ENCODE measurements around the gene PLEKHG1.
A peak's percentile ranks its signal among the peaks of the same experiment; 100 is the strongest.

Gene PLEKHG1

GRCh38 chr6:150617496-150618460 is 18.1 kb downstream of the PLEKHG1 start:
- Histone ChIP-seq H2AFZ (ENCODE audit: low read depth, low read length) (no peak overlapping the region), H3K36me3 (replicated peaks; ENCODE audit: low read depth, low read length) (peaks cover 14% of the 10 kb centered on the region), H3K4me1 (ENCODE audit: low read length) (peaks cover 53% of the 10 kb centered on the region), H3K27ac (ENCODE audit: low read length) (no peak overlapping the region), H4K20me1 (ENCODE audit: insufficient read depth, low read length) (peaks cover 15% of the 10 kb centered on the region), H3K9me3 (ENCODE audit: insufficient read depth, low read length) (peaks cover 16% of the 10 kb centered on the region; the same call in 1 of the 2 replicates), H3K27me3 (ENCODE audit: low read depth, low read length) (no peaks in the 10 kb centered on the region), H3K4me2 (ENCODE audit: low read length) (no peak overlapping the region), H3K9ac (ENCODE audit: low read length) (no peak overlapping the region), H3K4me3 (ENCODE audit: low read length) (no peak overlapping the region), H3K79me2 (ENCODE audit: low read length) (peaks cover 96% of the 10 kb centered on the region)
- TF ChIP-seq EZH2phosphoT487 (IDR thresholded peaks at IDR 0.05; ENCODE audit: low read depth): no peak
- no peak for TF ChIP-seq CTCF (IDR thresholded peaks at IDR 0.05; ENCODE audit: low read depth, low read length)

GRCh38 chr6:150619275-150619674 is 19.6 kb downstream of the PLEKHG1 start:
- Histone ChIP-seq H3K4me2 (ENCODE audit: low read length) (no peak overlapping the region), H3K27me3 (ENCODE audit: low read depth, low read length) (no peaks in the 10 kb centered on the region), H3K9ac (ENCODE audit: low read length) (no peak overlapping the region), H3K27ac (ENCODE audit: low read length) (no peak overlapping the region), H3K36me3 (replicated peaks; ENCODE audit: low read depth, low read length) (peaks cover 14% of the 10 kb centered on the region), H3K79me2 (ENCODE audit: low read length) (peaks cover 85% of the 10 kb centered on the region), H3K4me1 (ENCODE audit: low read length) (peaks cover 64% of the 10 kb centered on the region), H4K20me1 (ENCODE audit: insufficient read depth, low read length) (peaks cover 10% of the 10 kb centered on the region), H2AFZ (ENCODE audit: low read depth, low read length) (no peak overlapping the region), H3K4me3 (ENCODE audit: low read length) (no peak overlapping the region), H3K9me3 (ENCODE audit: insufficient read depth, low read length) (peaks cover 26% of the 10 kb centered on the region; the same call in 1 of the 2 replicates)
- TF ChIP-seq CTCF (IDR thresholded peaks at IDR 0.05; ENCODE audit: low read depth, low read length) (no peak), EZH2phosphoT487 (IDR thresholded peaks at IDR 0.05; ENCODE audit: low read depth) (no peak)

- no peak overlapping the region for H3K4me2 ChIP-seq (ENCODE audit: low read length)
- H3K36me3 ChIP-seq (replicated peaks; ENCODE audit: low read depth, low read length): peaks cover 12% of the 10 kb centered on the region
- H3K9ac ChIP-seq (ENCODE audit: low read length): no peak overlapping the region
- H3K9me3 ChIP-seq (ENCODE audit: insufficient read depth, low read length): peaks cover 27% of the 10 kb centered on the region; the same call in 1 of the 2 replicates
- no peaks in the 10 kb centered on the region for H3K27me3 ChIP-seq (ENCODE audit: low read depth, low read length)
- no peak overlapping the region for H3K27ac ChIP-seq (ENCODE audit: low read length)
- H3K4me1 ChIP-seq (ENCODE audit: low read length): peaks cover 74% of the 10 kb centered on the region
- H2AFZ ChIP-seq (ENCODE audit: low read depth, low read length): no peak overlapping the region
- no peak for TF ChIP-seq CTCF (IDR thresholded peaks at IDR 0.05; ENCODE audit: low read depth, low read length)
- TF ChIP-seq EZH2phosphoT487 (IDR thresholded peaks at IDR 0.05; ENCODE audit: low read depth): no peak
- peaks cover 10% of the 10 kb centered on the region for H4K20me1 ChIP-seq (ENCODE audit: insufficient read depth, low read length)
- peaks cover 84% of the 10 kb centered on the region for H3K79me2 ChIP-seq (ENCODE audit: low read length)
- no peak overlapping the region for H3K4me3 ChIP-seq (ENCODE audit: low read length)
Measured at GRCh38 chr6:150620244-150620643, 20.6 kb downstream of the PLEKHG1 start.

GRCh38 chr6:150620763-150621162 is 21.1 kb downstream of the PLEKHG1 start:
- no peak overlapping the region for H3K27ac ChIP-seq (ENCODE audit: low read length)
- TF ChIP-seq EZH2phosphoT487 (IDR thresholded peaks at IDR 0.05; ENCODE audit: low read depth) (no peak), CTCF (IDR thresholded peaks at IDR 0.05; ENCODE audit: low read depth, low read length) (no peak)
- H3K79me2 ChIP-seq (ENCODE audit: low read length): peaks cover 85% of the 10 kb centered on the region
- H3K27me3 ChIP-seq (ENCODE audit: low read depth, low read length): no peaks in the 10 kb centered on the region
- H3K36me3 ChIP-seq (replicated peaks; ENCODE audit: low read depth, low read length): peaks cover 13% of the 10 kb centered on the region
- H4K20me1 ChIP-seq (ENCODE audit: insufficient read depth, low read length): peaks cover 7% of the 10 kb centered on the region
- no peak overlapping the region for H2AFZ ChIP-seq (ENCODE audit: low read depth, low read length)
- peaks cover 79% of the 10 kb centered on the region for H3K4me1 ChIP-seq (ENCODE audit: low read length)
- H3K4me3 ChIP-seq (ENCODE audit: low read length): no peak overlapping the region
- peaks cover 27% of the 10 kb centered on the region; the same call in 1 of the 2 replicates for H3K9me3 ChIP-seq (ENCODE audit: insufficient read depth, low read length)
- no peak overlapping the region for H3K9ac ChIP-seq (ENCODE audit: low read length)
- H3K4me2 ChIP-seq (ENCODE audit: low read length): 0 out of 2 replicates have a peak overlapping the region, but pooled peaks have one; percentile 1

Data from OCI-LY3 (cell line).